SK-N-SH treated with all-trans-retinoic acid at 6 μM for 48 hours (cell line): ENCODE measurements around the gene ADNP.
A peak's percentile ranks its signal among the peaks of the same experiment; 100 is the strongest.

Experiments
- ATAC-seq: fragments of 200-7000 bp; cut with Tn5 transposase; 3 replicates; pipeline ENCODE4 v1.9.1; 2020; ENCODE audit warnings: mild to moderate bottlenecking, moderate library complexity
- ARNTL ChIP-seq: fragments of 450-650 bp; formaldehyde crosslinking; IDR thresholded peaks from 2 replicates; pipeline ENCODE4 v1.5.0; 2020; ENCODE audit warnings: low read depth, mild to moderate bottlenecking, moderate library complexity, borderline replicate concordance
- BACH2 ChIP-seq: fragments of 250-450 bp; sonication (Bioruptor Pico); IDR thresholded peaks from 2 replicates; pipeline ENCODE4 v1.9.0; 2021; ENCODE audit warnings: mild to moderate bottlenecking, borderline replicate concordance
- CREB5 ChIP-seq: fragments of 250-450 bp; sonication (Bioruptor Pico); IDR thresholded peaks from 2 replicates; pipeline ENCODE4 v1.5.1; 2020; ENCODE audit warnings: low read depth, mild to moderate bottlenecking, moderate library complexity
- CSDC2 ChIP-seq: fragments of 250-450 bp; sonication (Bioruptor Pico); IDR thresholded peaks from 2 replicates; pipeline ENCODE4 v1.5.0; 2020; ENCODE audit warnings: mild to moderate bottlenecking, moderate library complexity
- CSRNP3 ChIP-seq: fragments of 250-450 bp; sonication (Bioruptor Pico); IDR thresholded peaks from 2 replicates; pipeline ENCODE4 v1.5.1; 2021; ENCODE audit warnings: mild to moderate bottlenecking, moderate library complexity
- ESRRG ChIP-seq: fragments of 250-450 bp; sonication (Bioruptor Pico); IDR thresholded peaks from 2 replicates; pipeline ENCODE4 v1.6.1; 2021; ENCODE audit warnings: mild to moderate bottlenecking
- ISL1 ChIP-seq: fragments of 250-450 bp; sonication (Bioruptor Pico); IDR thresholded peaks from 2 replicates; pipeline ENCODE4 v2.1.2; 2022; ENCODE audit warnings: mild to moderate bottlenecking, moderate library complexity
- OSR1 ChIP-seq: fragments of 250-450 bp; sonication (Bioruptor Pico); IDR thresholded peaks from 2 replicates; pipeline ENCODE4 v1.8.0; 2022; ENCODE audit warnings: moderate library complexity, mild to moderate bottlenecking, inconsistent platforms
- PATZ1 ChIP-seq: fragments of 250-450 bp; sonication (Bioruptor Pico); IDR thresholded peaks from 2 replicates; pipeline ENCODE4 v1.8.0; 2020; ENCODE audit warnings: mild to moderate bottlenecking, moderate library complexity, borderline replicate concordance
- POU6F1 ChIP-seq: fragments of 250-450 bp; sonication (Bioruptor Pico); IDR thresholded peaks from 2 replicates; pipeline ENCODE4 v1.8.0; 2021; ENCODE audit warnings: low read depth, mild to moderate bottlenecking, moderate library complexity, borderline replicate concordance
- PPARA ChIP-seq: fragments of 250-450 bp; sonication (Bioruptor Pico); IDR thresholded peaks from 2 replicates; pipeline ENCODE4 v1.5.0; 2020; ENCODE audit warnings: mild to moderate bottlenecking, borderline replicate concordance
- RARB ChIP-seq: fragments of 250-450 bp; sonication (Bioruptor Pico); IDR thresholded peaks from 2 replicates; pipeline ENCODE4 v1.8.0; 2021; ENCODE audit warnings: mild to moderate bottlenecking, moderate library complexity
- SNAI2 ChIP-seq: fragments of 250-450 bp; sonication (Bioruptor Pico); IDR thresholded peaks from 2 replicates; pipeline ENCODE4 v1.5.0; 2020; ENCODE audit warnings: mild to moderate bottlenecking, moderate library complexity
- TOX ChIP-seq: fragments of 250-450 bp; sonication (Bioruptor Pico); IDR thresholded peaks from 2 replicates; pipeline ENCODE4 v1.8.0; 2021; ENCODE audit warnings: mild to moderate bottlenecking, moderate library complexity, borderline replicate concordance
- TSHZ2 ChIP-seq: fragments of 250-450 bp; sonication (Bioruptor Pico); IDR thresholded peaks from 2 replicates; pipeline ENCODE4 v1.5.0; 2020; ENCODE audit warnings: mild to moderate bottlenecking, moderate library complexity
- ZC3H10 ChIP-seq: fragments of 250-450 bp; sonication (Bioruptor Pico); IDR thresholded peaks from 2 replicates; pipeline ENCODE4 v1.5.1; 2021; ENCODE audit warnings: mild to moderate bottlenecking, moderate library complexity
- ZFP3 ChIP-seq: fragments of 250-450 bp; sonication (Bioruptor Pico); IDR thresholded peaks from 2 replicates; pipeline ENCODE4 v1.5.0; 2020; ENCODE audit warnings: mild to moderate bottlenecking, moderate library complexity
- ZFP30 ChIP-seq: fragments of 450-650 bp; formaldehyde crosslinking; IDR thresholded peaks from 2 replicates; pipeline ENCODE4 v1.5.0; 2022; ENCODE audit warnings: mild to moderate bottlenecking, moderate library complexity
- ZNF565 ChIP-seq: fragments of 450-650 bp; formaldehyde crosslinking; conservative IDR thresholded peaks from 2 replicates; pipeline ENCODE4 v1.5.0; 2020; ENCODE audit warnings: low read depth, mild to moderate bottlenecking, moderate library complexity
- ZNF70 ChIP-seq: fragments of 450-650 bp; formaldehyde crosslinking; IDR thresholded peaks from 2 replicates; pipeline ENCODE4 v1.5.0; 2020; ENCODE audit warnings: mild to moderate bottlenecking, moderate library complexity

Gene ADNP

GRCh38 chr20:50959543-50960126 lies 28.4 kb upstream of the ADNP start:
- no peak for TF ChIP-seq POU6F1 (CRISPR knock-in tag)
- no peak for TF ChIP-seq ISL1 (CRISPR knock-in tag)
- TF ChIP-seq ZC3H10 (CRISPR knock-in tag): no peak
- no peak for TF ChIP-seq TOX (CRISPR knock-in tag)
- TF ChIP-seq TSHZ2 (CRISPR knock-in tag): no peak
- no peak for TF ChIP-seq ZFP30
- no peak for TF ChIP-seq ZFP3 (CRISPR knock-in tag)
- no peak for TF ChIP-seq ZNF70 (CRISPR knock-in tag)
- no peak for TF ChIP-seq PPARA (CRISPR knock-in tag)
- no peak for TF ChIP-seq CSDC2
- no peak for ATAC-seq

- peak; percentile 87 for ATAC-seq
- TF ChIP-seq POU6F1 (CRISPR knock-in tag) (no peak), TOX (CRISPR knock-in tag) (no peak), ZNF565 (CRISPR knock-in tag) (no peak), ZFP3 (CRISPR knock-in tag) (no peak), OSR1 (CRISPR knock-in tag) (no peak), BACH2 (no peak), CSDC2 (no peak), ZNF70 (CRISPR knock-in tag) (no peak), ZC3H10 (CRISPR knock-in tag) (no peak)
These were observed 27.6 kb upstream of the ADNP start, which contains the start of gene MOCS3 for GRCh38 chr20:50958615-50959542. TSS of gene MOCS3 (plus strand) at chr20:50958818. CDS start at chr20:50958843, 25 bp downstream.

GRCh38 chr20:50957798-50958614 lies 26.8 kb upstream of the ADNP start, which contains the start of gene DPM1:
TSS of gene DPM1 (minus strand) at chr20:50958532. CDS start at chr20:50958523, 9 bp downstream.
- peak; percentile 92 for ATAC-seq
- TF ChIP-seq BACH2 (no peak), CSRNP3 (CRISPR knock-in tag) (no peak), ESRRG (CRISPR knock-in tag) (no peak), ZNF565 (CRISPR knock-in tag) (no peak), RARB (CRISPR knock-in tag) (no peak), PATZ1 (CRISPR knock-in tag) (no peak), ISL1 (CRISPR knock-in tag) (no peak), SNAI2 (CRISPR knock-in tag) (no peak), ARNTL (no peak), CREB5 (CRISPR knock-in tag) (no peak), CSDC2 (no peak), TOX (CRISPR knock-in tag) (no peak), ZFP30 (no peak), ZFP3 (CRISPR knock-in tag) (no peak)
- TF ChIP-seq, all 23 proteins: peak for 0
